HG02938 (cell line): ENCODE results near the gene SELENOM.

Experiments
- ATAC-seq: cut with Tn5 transposase; IDR thresholded peaks from one replicate; pipeline ENCODE4 v1.9.1; 2021; ENCODE audit warnings: mild to moderate bottlenecking, moderate library complexity; ENCODE audit not compliant: unreplicated experiment

Gene SELENOM

GRCh38 chr22:31093086-31093850 is 14.1 kb downstream of the SELENOM start:
- ATAC-seq, result no peak

GRCh38 chr22:31092161-31092560 is 15.2 kb downstream of the SELENOM start:
- ATAC-seq, result no peak

GRCh38 chr22:31091106-31091975 is 16.0 kb downstream of the SELENOM start:
- ATAC-seq, result no peak

- ATAC-seq, result no peak
Observed at GRCh38 chr22:31090217-31091085, 16.9 kb downstream of the SELENOM start.

GRCh38 chr22:31089160-31090100 is 17.9 kb downstream of the SELENOM start:
- no peak for ATAC-seq

- no peak for ATAC-seq
Observed at GRCh38 chr22:31088233-31088986, 19.0 kb downstream of the SELENOM start.

GRCh38 chr22:31087744-31088215 is 19.6 kb downstream of the SELENOM start:
- ATAC-seq, result no peak

GRCh38 chr22:31086703-31087330 is 20.6 kb downstream of the SELENOM start:
- ATAC-seq, result no peak

- no peak for ATAC-seq
Observed at GRCh38 chr22:31085928-31086327, 21.4 kb downstream of the SELENOM start.

- ATAC-seq, result no peak
Observed at GRCh38 chr22:31085493-31085824, 21.9 kb downstream of the SELENOM start.

- peak; percentile 63 for ATAC-seq
Observed at GRCh38 chr22:31084811-31085492, 22.4 kb downstream of the SELENOM start.

- ATAC-seq, result no peak
Observed at GRCh38 chr22:31083923-31084810, 23.2 kb downstream of the SELENOM start.

- ATAC-seq, result no peak
Observed at GRCh38 chr22:31083377-31083768, 24.0 kb downstream of the SELENOM start.

GRCh38 chr22:31082606-31083376 is 24.6 kb downstream of the SELENOM start:
- ATAC-seq, result no peak

GRCh38 chr22:31081963-31082605 is 25.3 kb downstream of the SELENOM start:
- no peak for ATAC-seq
